Retinal pigment epithelial cell (primary cell): Measurements from ENCODE around the gene EIF1B.

ENCODE experiments used
- DNase-seq: peaks from one replicate; pipeline ENCODE4 v3.0.0-alpha.2; 2010; ENCODE audit warnings: low read depth
- H3K4me3 ChIP-seq: 2 replicates; pipeline ENCODE4 v1.5.1; 2011; ENCODE audit warnings: mild to moderate bottlenecking, low read length, control low read depth, moderate library complexity
- TF ChIP-seq, protein P1 (sequence below): conservative IDR thresholded peaks from 2 replicates; pipeline ENCODE4 v1.5.1; 2011; ENCODE audit warnings: low read depth, low read length, control low read depth, inconsistent platforms

Gene EIF1B

GRCh38 chr3:40333416-40333815 is 23.9 kb downstream of the EIF1B start:
- TF ChIP-seq, protein P1, sequence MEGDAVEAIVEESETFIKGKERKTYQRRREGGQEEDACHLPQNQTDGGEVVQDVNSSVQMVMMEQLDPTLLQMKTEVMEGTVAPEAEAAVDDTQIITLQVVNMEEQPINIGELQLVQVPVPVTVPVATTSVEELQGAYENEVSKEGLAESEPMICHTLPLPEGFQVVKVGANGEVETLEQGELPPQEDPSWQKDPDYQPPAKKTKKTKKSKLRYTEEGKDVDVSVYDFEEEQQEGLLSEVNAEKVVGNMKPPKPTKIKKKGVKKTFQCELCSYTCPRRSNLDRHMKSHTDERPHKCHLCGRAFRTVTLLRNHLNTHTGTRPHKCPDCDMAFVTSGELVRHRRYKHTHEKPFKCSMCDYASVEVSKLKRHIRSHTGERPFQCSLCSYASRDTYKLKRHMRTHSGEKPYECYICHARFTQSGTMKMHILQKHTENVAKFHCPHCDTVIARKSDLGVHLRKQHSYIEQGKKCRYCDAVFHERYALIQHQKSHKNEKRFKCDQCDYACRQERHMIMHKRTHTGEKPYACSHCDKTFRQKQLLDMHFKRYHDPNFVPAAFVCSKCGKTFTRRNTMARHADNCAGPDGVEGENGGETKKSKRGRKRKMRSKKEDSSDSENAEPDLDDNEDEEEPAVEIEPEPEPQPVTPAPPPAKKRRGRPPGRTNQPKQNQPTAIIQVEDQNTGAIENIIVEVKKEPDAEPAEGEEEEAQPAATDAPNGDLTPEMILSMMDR: no peak
- no peak for DNase-seq
- H3K4me3 ChIP-seq: no peak overlapping the region

- no peak overlapping the region for H3K4me3 ChIP-seq
- DNase-seq: no peak
- TF ChIP-seq, protein P1: no peak
Observed at GRCh38 chr3:40333852-40334251, 24.3 kb downstream of the EIF1B start.

GRCh38 chr3:40336101-40336500 is 26.6 kb downstream of the EIF1B start:
- H3K4me3 ChIP-seq: no peak overlapping the region
- no peak for DNase-seq
- TF ChIP-seq, protein P1: no peak

DNA sequence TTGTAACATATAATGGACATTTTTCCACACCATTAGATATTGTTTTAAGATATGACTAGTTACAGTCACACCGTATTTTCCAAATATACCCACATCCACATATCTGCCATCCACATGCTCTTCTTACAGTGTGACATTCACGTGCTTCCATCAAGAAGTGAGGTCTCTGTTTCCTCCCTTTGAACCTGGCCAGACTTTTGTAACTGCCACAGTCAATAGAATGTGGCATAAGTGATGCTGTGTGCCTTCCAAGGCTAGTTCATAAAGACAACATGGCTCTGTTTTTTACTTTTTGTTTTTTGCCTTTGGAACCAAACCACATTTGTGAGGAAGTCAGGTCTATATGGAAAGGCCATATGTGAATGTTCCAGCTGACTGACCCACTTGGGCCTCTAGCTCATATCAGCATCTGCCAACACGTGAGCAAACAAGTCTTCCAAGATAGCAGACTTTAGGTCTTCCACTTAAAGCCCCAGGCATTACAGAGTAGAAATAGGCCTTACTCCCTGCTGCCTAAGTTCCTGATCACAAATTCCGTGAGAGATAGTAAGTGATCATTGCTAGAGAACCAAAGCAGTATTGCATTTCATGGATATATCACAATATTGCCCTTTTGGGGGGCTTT is 27.1 kb downstream of the EIF1B start:
- TF ChIP-seq, protein P1: no peak
- no peak overlapping the region for H3K4me3 ChIP-seq
- DNase-seq: no peak

DNA sequence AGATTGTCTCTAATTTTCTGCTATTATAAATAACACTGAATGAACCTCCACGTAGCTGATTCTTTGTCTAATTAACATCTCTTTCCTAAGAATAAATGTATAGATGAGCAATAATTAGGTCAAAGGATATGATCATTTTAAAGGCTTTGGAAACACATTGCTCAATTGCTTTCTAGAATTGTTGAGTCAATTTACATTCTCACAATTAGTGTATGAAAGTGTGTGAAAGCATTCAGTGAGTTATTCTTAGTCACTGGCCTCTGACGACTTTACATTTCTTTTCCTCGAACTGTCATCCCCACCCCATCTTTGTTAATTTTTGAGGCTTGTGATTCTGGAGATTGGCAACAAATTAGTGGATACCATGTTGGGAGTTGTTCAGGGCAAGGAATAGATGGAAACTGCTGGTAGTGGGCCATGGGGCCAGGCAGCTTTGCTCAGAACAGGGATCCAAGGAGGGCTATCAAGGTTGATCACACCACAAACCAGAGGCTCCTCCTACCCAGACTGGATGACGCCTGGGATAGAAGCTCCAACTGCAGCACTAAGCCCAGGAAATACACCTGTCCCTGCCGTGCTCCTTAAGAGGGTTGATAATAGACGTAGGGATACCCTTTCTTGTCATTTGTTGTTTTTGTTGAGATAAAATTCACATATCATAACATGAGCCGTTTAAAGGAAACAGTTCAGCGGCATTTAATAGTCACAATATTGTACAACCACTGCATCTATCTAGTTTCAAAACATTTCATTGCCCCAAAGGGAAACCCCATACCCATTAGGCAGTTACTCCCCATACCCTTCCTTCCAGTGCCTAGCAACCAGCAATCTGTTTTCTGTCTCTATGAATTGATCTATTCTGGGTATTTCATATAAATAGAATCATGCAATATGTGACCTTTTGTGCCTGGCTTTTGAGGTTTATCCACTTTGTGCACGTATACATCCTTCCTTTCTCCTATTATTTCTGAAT is 27.9 kb downstream of the EIF1B start:
- TF ChIP-seq, protein P1: no peak
- DNase-seq: no peak
- no peak overlapping the region for H3K4me3 ChIP-seq

GRCh38 chr3:40339871-40340270 is 30.4 kb downstream of the EIF1B start:
- no peak overlapping the region for H3K4me3 ChIP-seq
- TF ChIP-seq, protein P1: no peak
- DNase-seq: no peak
